Measurements from ENCODE around the gene OR2T35. TPM values are rescaled to one million over a fixed set of nuclear protein-coding genes. Genes with fewer than 3 reads are reported as not detected.

Gene OR2T35
- total and polyA plus RNA-seq, 2 donors (not counting 1 experiment from before 2014, with no cell fraction given): not detected

GRCh38 chr1:248618878-248619277 is 26.2 kb downstream of the OR2T35 start:
- no peak overlapping the region for H3K4me2 ChIP-seq (ENCODE audit: extremely low read depth, insufficient read depth, low read length)
- H3K27me3 ChIP-seq (ENCODE audit: control insufficient read depth, insufficient read depth, low read length): no peaks in the 10 kb centered on the region
- DNase-seq (ENCODE audit: low read depth in 2 of 2): peak in 1 of 2 donors; percentile 0
- H3K9ac ChIP-seq (ENCODE audit: insufficient read depth, low read length): no peak overlapping the region
- H3K36me3 ChIP-seq (ENCODE audit: control insufficient read depth, insufficient read depth, low read length): no peaks in the 10 kb centered on the region
- TF ChIP-seq EZH2 (IDR thresholded peaks at IDR 0.05; ENCODE audit: low read length, missing control alignments): no peak
- peak; percentile 15 to 61 for TF ChIP-seq CTCF (conservative IDR thresholded peaks at IDR 0.05 in 1 of 2, IDR thresholded peaks at IDR 0.05 in 1 of 2; ENCODE audit: low read depth in 1 of 2, low read length in 2 of 2)
- H3K4me3 ChIP-seq (replicated peaks in 1 of 4; ENCODE audit: control extremely low read depth in 1 of 4, insufficient read depth in 1 of 4, low read depth in 3 of 4, low read length in 4 of 4): no peak overlapping the region
- H3K79me2 ChIP-seq (ENCODE audit: control insufficient read depth, insufficient read depth, low read length): no peaks in the 10 kb centered on the region
- H3K4me1 ChIP-seq (ENCODE audit: control insufficient read depth, extremely low read depth, insufficient read depth, low read length): no peaks in the 10 kb centered on the region
- no peak overlapping the region for H3K27ac ChIP-seq (ENCODE audit: insufficient read depth, low read length)
- H3K9me3 ChIP-seq (ENCODE audit: control insufficient read depth, insufficient read depth, low read depth, low read length): no peaks in the 10 kb centered on the region
- H4K20me1 ChIP-seq (ENCODE audit: control insufficient read depth, extremely low read depth, insufficient read depth, low read length): no peaks in the 10 kb centered on the region
- H2AFZ ChIP-seq (ENCODE audit: low read length): no peak overlapping the region

- Histone ChIP-seq H3K79me2 (ENCODE audit: control insufficient read depth, insufficient read depth, low read length) (no peaks in the 10 kb centered on the region), H3K36me3 (ENCODE audit: control insufficient read depth, insufficient read depth, low read length) (no peaks in the 10 kb centered on the region), H4K20me1 (ENCODE audit: control insufficient read depth, extremely low read depth, insufficient read depth, low read length) (no peaks in the 10 kb centered on the region), H3K27ac (ENCODE audit: insufficient read depth, low read length) (no peak overlapping the region), H3K4me2 (ENCODE audit: extremely low read depth, insufficient read depth, low read length) (no peak overlapping the region), H3K9me3 (ENCODE audit: control insufficient read depth, insufficient read depth, low read depth, low read length) (no peaks in the 10 kb centered on the region), H3K27me3 (ENCODE audit: control insufficient read depth, insufficient read depth, low read length) (no peaks in the 10 kb centered on the region), H3K4me3 (replicated peaks in 1 of 4; ENCODE audit: control extremely low read depth in 1 of 4, insufficient read depth in 1 of 4, low read depth in 3 of 4, low read length in 4 of 4) (no peak overlapping the region), H2AFZ (ENCODE audit: low read length) (no peak overlapping the region), H3K4me1 (ENCODE audit: control insufficient read depth, extremely low read depth, insufficient read depth, low read length) (no peaks in the 10 kb centered on the region), H3K9ac (ENCODE audit: insufficient read depth, low read length) (no peak overlapping the region)
- TF ChIP-seq EZH2 (IDR thresholded peaks at IDR 0.05; ENCODE audit: low read length, missing control alignments) (no peak), CTCF (conservative IDR thresholded peaks at IDR 0.05 in 1 of 2, IDR thresholded peaks at IDR 0.05 in 1 of 2; ENCODE audit: low read depth in 1 of 2, low read length in 2 of 2) (no peak)
- no peak for DNase-seq (ENCODE audit: low read depth in 2 of 2)
These were observed 27.0 kb downstream of the OR2T35 start for GRCh38 chr1:248618119-248618518.

- Histone ChIP-seq H3K9me3 (ENCODE audit: control insufficient read depth, insufficient read depth, low read depth, low read length) (no peaks in the 10 kb centered on the region), H3K9ac (ENCODE audit: insufficient read depth, low read length) (no peak overlapping the region), H3K4me2 (ENCODE audit: extremely low read depth, insufficient read depth, low read length) (no peak overlapping the region), H2AFZ (ENCODE audit: low read length) (no peak overlapping the region), H3K27ac (ENCODE audit: insufficient read depth, low read length) (no peak overlapping the region), H3K79me2 (ENCODE audit: control insufficient read depth, insufficient read depth, low read length) (no peaks in the 10 kb centered on the region), H3K27me3 (ENCODE audit: control insufficient read depth, insufficient read depth, low read length) (no peaks in the 10 kb centered on the region), H3K4me1 (ENCODE audit: control insufficient read depth, extremely low read depth, insufficient read depth, low read length) (no peaks in the 10 kb centered on the region), H3K4me3 (replicated peaks in 1 of 4; ENCODE audit: control extremely low read depth in 1 of 4, insufficient read depth in 1 of 4, low read depth in 3 of 4, low read length in 4 of 4) (no peak overlapping the region), H4K20me1 (ENCODE audit: control insufficient read depth, extremely low read depth, insufficient read depth, low read length) (no peaks in the 10 kb centered on the region), H3K36me3 (ENCODE audit: control insufficient read depth, insufficient read depth, low read length) (no peaks in the 10 kb centered on the region)
- DNase-seq (ENCODE audit: low read depth in 2 of 2): no peak
- no peak for TF ChIP-seq EZH2 (IDR thresholded peaks at IDR 0.05; ENCODE audit: low read length, missing control alignments)
- TF ChIP-seq CTCF (conservative IDR thresholded peaks at IDR 0.05 in 1 of 2, IDR thresholded peaks at IDR 0.05 in 1 of 2; ENCODE audit: low read depth in 1 of 2, low read length in 2 of 2): no peak
These were observed 31.3 kb downstream of the OR2T35 start for GRCh38 chr1:248613742-248614141.

All from fibroblast of lung (primary cell).